ELF-1 (cell line): ENCODE data around the gene TMEM243.
"Not testable (repeated sequence)": the region's sequence is repeated elsewhere in the genome, so short reads cannot be mapped to it uniquely, and the experiment has no call there.

ENCODE experiments used
- DNase-seq: peaks from one replicate; pipeline ENCODE4 v3.0.0-alpha.2; 2016; ENCODE audit warnings: low read depth, low spot score

TMEM243 gene

DNA sequence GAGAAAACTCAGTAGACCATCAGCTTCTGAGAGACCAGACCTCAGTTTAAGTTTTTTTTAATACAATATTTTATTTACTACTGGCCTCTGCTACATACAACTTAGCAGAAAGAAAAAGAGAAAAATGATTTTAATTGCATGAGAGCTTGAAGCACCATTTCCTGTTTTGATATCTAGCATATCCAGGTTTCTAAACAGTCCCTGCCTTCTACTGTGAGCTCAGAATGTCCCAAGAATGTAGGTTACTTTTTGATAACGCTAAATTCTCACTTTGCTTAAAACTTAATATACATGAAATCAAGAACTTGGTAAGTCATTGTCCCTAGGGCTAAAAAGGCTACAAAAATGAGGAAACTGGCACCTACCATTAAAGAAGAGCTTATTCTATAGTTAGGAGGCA, 7.0 kb downstream of the TMEM243 start:
- no peak for DNase-seq

DNA sequence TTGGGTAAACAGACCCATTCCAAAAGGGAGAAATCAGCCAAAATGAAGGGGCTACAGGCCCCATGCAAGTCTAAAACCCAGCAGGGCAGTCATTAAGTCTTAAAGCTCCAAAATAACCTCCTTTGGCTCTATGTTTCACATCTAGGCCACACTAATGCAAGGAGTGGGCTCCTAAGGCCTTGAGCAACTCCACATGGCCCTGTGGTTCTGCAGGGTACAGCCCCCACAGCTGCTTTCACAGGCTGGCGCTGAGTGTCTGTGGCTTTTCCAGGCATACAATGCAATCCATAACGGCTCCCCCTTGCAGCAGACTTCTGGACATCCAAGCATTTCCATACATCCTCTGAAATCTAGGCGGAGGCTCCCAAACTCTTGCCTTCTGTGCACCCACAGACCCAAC, 9.0 kb downstream of the TMEM243 start:
- DNase-seq: no peak

DNA sequence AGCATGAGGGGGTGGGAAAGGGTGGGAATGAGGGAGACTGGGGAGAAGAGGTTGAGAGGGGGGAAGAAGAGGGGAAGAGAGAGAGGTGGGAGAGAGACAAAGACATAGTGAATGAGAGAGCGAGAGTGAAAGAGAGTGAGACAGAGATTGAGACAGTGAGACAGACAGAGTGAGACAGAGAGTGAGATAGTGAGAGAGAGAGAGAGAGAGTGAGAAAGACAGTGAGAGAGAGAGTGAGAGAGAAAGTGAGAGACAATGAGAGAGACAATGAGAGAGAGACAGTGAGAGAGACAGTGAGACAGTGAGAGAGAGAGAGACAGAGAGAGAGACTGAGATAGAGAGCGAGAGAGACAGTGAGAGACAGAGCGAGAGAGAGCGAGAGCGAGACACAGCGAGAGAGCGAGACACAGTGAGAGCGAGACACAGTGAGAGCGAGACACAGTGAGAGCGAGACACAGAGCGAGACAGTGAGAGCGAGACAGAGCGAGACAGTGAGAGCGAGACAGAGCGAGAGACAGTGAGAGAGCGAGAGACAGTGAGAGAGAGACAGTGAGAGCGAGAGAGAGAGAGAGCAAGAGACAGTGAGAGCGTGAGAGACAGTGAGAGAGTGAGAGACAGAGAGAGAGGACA, 10.1 kb downstream of the TMEM243 start:
- no peak for DNase-seq

DNA sequence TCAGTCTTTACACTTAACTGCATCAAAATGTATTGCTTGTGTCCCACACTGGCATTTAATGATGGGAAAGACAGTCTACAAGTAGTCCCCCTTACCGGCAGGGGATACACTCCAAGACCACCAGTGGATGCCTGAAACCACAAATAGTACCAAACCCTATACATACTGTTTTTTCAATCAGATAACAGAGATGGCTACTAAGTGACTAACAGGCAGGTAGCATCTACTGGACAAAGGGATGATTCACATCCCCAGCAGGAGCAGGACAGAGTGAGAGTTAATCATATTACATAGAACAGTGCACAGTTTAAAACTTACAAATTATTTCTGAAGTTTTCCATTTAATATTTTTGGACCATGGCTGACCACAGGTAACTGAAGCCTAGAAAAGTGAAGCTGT, 13.2 kb downstream of the TMEM243 start:
- DNase-seq: no peak

DNA sequence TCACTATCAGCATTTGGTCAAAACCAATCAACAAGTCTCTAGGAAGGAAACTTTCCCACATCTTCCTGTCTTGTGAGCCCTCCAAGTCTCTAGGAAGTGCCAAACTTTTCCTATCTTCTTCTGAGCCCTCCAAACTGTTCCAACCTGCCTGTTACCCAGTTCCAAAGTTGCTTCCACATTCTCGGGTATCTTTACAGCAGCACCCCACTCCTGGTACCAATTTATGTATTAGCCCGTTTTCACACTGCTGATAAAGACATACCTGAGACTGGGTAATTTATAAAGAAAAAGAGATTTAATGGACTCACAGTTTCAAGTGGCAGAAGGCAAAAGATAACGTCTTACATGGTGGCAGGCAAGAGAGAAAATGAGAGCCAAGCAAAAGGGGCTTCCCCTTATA, 13.8 kb downstream of the TMEM243 start:
- DNase-seq: not testable (repeated sequence)

DNA sequence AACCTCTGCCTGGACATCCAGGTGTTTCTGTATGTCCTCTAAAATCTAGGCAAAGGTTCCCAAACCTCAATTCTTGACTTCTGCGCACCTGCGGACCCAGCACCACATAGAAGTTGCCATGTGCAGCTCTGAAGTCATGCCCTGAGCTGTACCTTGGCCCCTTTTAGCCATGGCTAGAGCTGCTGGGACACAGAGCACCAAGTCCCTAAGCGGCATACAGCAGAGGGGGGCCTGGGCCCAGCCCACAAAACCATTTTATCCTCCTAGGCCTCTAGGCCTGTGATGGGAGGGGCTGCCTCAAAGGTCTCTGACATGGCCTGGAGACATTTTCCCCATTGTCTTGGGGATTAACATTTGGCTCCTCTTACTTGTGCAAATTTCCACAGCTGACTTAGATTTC, 14.6 kb downstream of the TMEM243 start:
- DNase-seq: no peak

DNA sequence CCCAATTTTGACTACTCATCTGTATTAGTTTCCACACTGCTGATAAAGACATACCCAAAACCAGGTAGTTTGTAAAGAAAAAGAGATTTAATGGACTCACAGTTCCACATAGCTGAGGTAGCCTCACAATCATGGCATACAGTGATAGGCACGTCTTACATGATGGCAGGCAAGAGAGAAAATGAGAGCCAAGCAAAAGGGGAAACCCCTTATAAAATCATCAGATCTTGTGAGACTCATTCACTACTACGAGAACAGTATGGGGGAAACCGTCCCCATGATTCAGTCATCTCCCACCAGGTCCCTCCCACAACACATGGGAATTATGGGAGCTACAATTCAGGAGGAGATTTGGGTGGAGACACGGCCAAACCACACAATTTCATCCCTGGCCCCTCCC, 15.6 kb downstream of the TMEM243 start:
- not testable (repeated sequence) for DNase-seq

DNA sequence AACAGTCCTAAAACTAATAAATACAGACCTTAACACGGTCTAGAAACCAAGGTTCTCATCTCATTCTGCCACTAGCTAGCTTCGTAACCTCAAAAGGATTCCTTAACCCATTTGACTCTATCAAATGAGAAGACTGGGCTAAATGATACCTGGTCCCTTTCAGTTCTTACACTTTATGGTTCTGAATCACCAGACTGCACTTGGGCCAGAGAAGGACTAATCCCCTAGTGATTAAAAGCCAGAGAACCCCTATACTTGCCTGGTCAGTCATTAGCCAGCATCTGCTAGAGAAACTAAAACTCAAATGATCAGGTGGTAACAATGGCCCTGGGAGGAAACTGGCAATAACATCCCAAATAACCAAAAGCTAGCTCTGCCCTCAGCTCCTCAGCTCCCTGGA, 16.8 kb downstream of the TMEM243 start:
- no peak for DNase-seq

DNA sequence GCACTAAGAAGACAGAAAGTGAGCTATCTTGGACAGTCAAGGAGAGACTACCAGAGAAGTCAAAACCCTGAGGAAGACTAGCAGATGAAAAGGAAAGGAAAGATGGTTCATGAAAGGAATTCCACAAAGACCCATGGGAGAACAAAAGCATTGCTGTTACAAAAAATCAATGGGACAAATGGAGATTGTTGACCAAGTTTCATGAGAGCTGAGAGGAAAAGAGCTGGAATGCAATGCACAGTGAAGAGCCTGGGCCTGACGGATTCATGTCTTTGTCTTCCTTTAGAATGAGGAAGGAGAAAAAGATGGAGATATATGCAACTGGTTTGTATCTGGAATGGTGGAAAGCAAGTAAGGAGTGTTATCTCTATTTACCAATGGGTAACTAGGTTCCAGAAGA, 17.3 kb downstream of the TMEM243 start:
- no peak for DNase-seq

DNA sequence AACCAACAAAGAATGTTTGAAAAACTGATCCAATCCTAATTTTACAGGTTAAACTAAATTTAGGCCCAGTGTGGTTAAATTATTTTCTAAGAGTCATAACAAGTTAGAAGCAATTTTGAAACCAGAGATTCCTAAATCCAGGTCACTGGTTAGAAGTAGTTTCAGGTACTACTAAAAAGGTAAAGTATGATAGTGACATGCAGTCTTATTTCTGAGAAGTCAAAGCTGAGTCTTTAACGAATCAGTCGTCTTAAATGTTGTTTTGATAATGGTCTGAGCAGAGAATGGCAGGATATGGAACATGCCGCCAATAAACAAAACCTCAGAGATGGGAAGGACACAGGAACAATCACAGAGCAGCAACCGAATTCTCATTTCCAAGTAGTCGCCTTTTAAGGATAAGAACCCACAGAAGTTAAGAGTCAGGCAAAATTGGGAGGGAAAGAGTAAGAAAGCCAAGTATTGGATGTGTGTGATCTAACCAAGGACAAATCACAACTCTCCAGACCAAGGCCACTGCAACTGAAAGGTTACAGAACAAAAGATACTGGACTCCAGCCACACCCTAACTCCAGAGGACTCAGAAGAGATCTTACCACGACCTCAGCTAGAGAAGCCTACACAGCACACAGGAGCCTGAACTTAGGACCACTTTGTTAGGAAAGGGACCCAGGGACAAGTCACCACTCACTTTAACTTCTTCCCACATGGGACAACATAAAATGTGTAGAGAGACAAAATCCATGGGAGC, 19.7 kb downstream of the TMEM243 start:
- no peak for DNase-seq

DNA sequence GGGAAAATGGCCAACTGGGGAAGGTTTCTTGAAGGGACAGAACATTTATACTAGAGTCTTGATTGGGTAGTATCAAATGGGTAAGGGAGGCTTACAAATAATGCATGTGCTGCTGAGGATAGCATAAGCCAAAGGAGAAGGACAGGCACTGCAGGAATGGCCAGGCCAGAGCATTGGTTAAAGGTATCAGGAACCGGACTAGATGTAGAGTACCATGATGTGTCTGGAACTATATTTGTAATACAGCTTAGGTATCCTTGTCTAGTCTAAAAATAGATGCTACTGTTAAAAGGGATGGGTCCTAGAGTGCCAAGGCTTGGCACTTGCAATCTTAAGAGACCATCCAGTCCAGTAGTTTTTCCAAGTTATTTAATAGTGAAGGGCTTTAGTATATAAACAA, 20.3 kb downstream of the TMEM243 start:
- DNase-seq: no peak

DNA sequence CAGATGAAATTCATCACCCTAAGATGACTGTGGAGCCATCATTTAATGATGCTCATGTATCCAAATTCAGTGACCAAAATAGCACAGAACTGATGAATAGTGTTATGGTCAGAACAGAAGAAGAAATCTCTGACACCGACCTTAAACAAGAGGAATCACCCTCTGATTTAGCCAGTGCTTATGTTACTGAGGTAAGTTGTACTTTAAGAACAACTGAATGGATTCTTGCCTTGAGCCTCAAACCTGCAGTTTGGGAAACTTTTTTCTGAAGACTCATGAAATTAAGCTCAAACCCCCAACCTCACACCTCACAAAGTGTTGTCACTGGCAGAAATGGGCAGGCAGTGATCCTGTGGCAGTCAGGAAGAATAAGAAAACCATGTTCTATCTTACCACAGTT, 25.6 kb downstream of the TMEM243 start:
- no peak for DNase-seq

DNA sequence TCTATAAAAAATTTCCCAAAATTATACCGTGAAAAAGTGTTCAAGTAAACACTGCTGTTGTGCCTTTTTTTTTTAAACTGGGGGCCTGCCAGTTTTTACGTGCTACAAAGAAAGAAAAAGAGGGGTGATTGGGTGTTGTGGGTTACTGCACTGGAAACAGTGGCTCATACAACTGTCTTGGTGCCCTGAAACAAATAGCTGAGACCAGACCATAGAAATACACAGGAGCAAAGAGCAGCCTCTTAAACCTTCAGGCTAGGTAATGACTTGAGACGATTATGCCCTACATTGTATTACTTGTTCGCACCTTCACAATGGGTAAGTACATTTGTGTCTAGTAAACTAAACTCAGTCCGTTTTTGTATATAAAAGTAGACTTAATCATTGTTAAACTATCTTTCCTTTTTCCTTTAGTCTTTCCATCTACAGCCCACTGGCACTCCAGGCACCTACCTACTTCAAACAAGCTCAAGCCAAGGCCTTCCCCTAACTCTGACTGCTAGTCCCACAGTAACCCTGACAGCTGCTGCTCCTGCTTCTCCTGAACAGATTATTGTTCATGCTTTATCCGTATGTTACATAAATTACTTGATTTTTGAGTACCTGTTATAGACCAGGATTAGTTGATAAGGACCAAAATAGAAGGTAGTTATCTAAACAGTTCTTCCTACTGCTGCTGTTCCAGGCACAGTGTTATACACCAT, 26.6 kb downstream of the TMEM243 start:
- DNase-seq: no peak

DNA sequence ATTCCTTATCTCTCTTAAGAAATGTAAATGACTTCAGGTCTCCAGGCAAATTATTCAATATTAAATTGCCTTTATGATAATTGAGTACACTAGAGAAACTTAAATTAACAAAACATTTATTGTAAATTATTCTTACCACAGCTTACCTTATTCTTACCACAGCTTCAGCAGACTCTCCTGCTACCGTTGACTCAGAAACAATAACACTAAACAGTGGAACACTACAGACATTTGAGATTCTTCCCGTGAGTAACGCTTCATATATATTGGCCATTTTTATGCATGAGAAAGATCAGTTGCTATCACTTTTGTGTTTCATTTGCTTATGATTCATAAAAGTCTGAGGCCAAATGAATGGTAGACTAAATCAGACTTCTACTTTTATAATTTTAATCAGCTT, 28.7 kb downstream of the TMEM243 start:
- no peak for DNase-seq

DNA sequence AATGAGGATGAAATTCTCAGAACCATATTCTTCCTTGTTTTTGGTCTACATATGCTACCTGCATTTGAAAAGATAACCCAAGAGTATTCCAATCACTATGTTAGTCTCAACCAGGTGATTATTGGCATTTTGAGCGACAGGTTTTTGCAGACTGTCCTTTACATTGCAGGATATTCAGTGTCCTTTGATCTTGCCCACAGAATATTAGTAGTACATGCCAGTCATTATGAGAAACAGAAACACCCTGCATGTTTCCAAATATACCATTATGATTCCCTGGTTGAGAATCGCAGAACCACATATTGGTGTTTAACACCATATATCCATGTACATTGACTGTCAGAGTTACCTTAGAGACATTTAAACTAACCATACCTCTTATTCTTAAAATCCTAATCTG, 30.6 kb downstream of the TMEM243 start:
- no peak for DNase-seq

DNA sequence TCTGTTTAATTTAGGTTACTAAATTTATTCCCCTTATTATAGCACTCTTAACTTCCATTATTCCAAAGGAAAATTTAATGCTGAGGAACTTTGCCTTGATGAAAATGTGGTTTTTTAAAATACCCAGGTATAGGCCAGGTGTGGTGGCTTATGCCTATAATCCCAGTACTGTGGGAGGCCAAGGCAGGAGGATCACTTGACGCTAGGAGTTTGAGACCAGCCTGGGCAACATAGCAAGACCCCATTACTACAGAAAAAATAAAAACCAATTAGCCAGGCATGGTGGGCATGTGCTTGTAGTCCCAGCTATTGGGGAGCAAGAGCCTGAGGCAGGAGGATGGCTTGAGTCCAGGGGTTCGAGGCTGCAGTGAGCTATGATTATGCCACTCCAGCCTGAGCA, 32.4 kb downstream of the TMEM243 start:
- no peak for DNase-seq

DNA sequence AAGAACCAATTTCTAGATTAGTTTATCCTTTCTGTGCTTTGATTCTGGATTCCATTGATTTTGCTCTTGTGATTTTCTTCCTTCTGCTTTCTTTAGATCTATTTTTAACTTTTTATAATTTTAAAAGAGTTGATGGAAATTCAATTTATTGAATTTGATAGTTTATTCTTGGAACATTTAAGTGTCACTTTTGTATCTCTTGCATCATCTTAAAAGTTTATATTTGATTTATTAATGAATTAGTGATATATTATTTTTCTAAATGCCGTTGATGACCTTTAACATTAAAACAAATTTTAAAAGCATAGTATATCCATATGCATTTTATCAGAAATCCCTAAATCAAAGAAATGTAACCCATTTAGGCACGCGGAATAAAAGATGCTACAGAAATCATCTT, 40.4 kb downstream of the TMEM243 start:
- DNase-seq: no peak

DNA sequence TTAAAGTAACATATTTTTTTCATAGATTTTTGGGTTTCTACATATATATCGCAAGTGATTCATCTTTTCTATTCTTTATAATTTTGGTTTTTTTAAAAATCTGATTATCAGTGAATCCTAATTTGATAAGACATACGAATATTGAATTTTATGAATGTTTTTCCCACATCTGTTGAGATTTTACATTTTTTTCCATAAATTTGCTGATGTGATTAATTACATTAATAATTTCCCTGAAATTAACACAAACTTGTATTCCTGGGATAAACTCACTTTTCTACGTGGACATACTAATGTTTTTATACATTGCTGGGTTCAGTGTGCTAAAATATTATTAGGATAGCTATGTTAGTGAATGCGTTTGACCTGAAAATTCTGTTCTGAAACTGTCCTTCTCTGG, 41.2 kb downstream of the TMEM243 start:
- DNase-seq: no peak

DNA sequence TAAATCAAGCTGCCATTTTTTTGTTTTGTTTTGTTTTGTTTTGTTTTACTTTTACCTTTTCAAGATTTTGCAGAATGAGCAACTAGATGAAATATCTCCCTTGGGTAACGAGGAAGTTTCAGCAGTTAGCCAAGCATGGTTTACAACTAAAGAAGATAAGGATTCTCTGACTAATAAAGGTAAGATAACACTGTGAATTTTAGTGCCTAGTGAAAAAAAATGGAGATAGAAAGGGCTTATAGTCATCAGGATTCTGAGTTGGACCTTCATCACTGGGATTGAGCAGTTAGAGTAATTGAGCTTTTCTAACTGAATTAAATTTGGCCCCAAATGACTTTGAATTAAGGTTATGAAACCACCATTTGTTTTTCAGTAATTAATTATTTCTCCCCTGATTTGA, 46.1 kb downstream of the TMEM243 start:
- no peak for DNase-seq

DNA sequence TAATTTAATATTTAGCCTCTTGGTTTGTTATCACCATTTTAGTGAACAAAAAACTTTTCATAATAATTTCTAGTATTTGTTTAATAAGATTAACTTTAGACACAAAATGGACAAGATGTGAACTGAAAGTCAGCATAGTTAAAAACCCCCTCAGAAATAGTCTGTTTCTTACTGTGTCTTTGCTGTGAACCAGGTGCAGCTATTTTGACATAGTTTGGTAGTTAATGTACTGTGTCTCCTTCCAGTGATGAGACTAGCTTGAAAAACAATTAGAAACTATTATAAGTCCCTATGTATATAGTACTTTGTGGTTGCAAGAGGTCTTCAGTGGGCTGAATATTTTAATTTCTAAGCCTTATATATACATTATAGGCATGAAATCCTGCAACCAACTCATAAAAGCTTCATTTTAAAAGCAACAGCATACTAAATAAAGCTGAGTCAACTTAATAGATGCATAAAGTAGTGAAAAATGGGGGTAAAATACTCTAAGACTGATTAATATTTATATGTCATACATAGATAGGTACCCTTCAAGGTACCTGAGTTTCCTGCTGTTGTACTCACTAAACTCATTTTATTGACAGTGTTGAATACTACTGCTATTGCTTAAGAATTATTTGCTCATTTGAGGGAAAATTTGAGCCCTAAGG, 48.1 kb downstream of the TMEM243 start:
- no peak for DNase-seq

DNA sequence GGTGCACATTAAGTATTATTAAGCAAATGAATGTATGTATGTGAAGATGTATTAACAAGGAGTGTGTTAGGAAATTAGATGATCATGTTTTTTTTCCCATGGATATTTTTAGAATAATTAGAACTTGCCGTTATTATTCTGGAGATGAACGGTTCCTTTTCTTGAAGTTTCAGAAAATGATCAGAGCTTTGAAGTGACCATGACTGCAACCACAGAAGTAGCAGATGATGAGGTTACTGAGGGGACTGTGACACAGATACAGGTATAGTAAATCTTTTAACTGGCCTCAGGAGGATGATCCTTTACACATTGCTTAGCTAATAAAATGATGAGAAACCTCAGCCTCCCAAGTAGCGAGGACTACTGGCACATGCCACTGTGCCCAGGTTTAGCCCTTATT, 48.7 kb downstream of the TMEM243 start:
- no peak for DNase-seq

DNA sequence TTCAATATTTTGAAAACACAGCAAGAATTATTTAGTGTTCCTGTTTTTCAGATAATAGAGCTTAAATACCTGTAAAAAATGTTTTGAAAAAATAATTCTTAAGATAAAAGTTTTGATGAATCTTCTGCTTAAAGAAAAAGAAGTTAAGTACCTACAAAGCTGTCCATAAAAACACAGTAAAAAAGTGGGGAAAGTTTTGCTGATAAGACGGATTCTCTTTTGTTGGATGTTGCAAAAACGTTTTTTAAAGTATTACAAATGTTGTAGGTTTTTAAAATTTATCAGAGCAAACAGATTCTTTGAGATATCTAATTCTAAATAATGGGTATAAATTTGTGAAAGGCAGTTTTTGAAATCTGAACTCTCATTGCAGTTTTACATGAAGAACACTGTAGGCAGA, 55.1 kb downstream of the TMEM243 start:
- no peak for DNase-seq

DNA sequence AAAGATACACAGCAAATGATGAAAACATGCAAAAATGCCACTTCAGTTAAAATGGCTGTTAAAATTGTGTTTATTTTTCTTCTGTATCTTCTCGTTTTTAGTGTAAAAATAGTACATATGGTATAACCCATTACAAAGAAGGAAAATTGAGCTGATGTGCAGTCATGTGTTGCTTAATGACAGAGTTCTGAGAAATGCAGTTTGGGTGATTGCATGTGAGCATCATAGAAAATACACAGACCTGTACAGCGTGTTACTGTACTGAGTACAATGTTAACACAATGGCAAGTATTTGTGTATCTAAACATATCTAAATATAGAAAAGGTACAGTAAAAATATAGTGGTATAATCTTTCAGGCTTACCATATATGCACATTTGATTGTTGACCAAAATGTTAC, 60.0 kb downstream of the TMEM243 start:
- no peak for DNase-seq
